ENCODE data around the gene GMDS. TPM values are rescaled to one million over a fixed set of nuclear protein-coding genes. Genes with fewer than 3 reads are reported as not detected.

GMDS gene
- total and polyA plus RNA-seq, 2 donors = 19.9 to 28.4 TPM

GRCh38 chr6:2166717-2167116 lies 78.7 kb downstream of the GMDS start:
- DNase-seq (ENCODE audit: low read depth in 6 of 9, low spot score in 9 of 9) = no peak
- no peak overlapping the region for H3K27ac ChIP-seq (ENCODE audit: low read depth in 1 of 2, low read length in 1 of 2)
- peaks cover 0 to 2% of the 10 kb centered on the region in 2 donors for H3K4me1 ChIP-seq (ENCODE audit: control insufficient read depth in 2 of 2, insufficient read depth in 2 of 2, low read length in 2 of 2)
- H3K9me3 ChIP-seq (ENCODE audit: control insufficient read depth in 2 of 2, insufficient read depth in 1 of 2, low read length in 1 of 2) = no peaks in the 10 kb centered on the region
- no peak overlapping the region for H3K4me3 ChIP-seq (ENCODE audit: low read length in 2 of 2)
- 95% methylated on average over 1 of the region's 1 CpG for WGBS
- H3K36me3 ChIP-seq (ENCODE audit: control insufficient read depth in 2 of 2, insufficient read depth in 2 of 2, low read length in 1 of 2) = no peaks in the 10 kb centered on the region
- no peaks in the 10 kb centered on the region for H3K27me3 ChIP-seq (ENCODE audit: control insufficient read depth in 2 of 2, insufficient read depth in 1 of 2, low read length in 1 of 2)

GRCh38 chr6:2165286-2165685 lies 80.1 kb downstream of the GMDS start:
- Histone ChIP-seq H3K36me3 (ENCODE audit: control insufficient read depth in 2 of 2, insufficient read depth in 2 of 2, low read length in 1 of 2) (no peaks in the 10 kb centered on the region), H3K9me3 (ENCODE audit: control insufficient read depth in 2 of 2, insufficient read depth in 1 of 2, low read length in 1 of 2) (no peaks in the 10 kb centered on the region), H3K27ac (ENCODE audit: low read depth in 1 of 2, low read length in 1 of 2) (no peak overlapping the region), H3K4me3 (ENCODE audit: low read length in 2 of 2) (no peak overlapping the region), H3K4me1 (ENCODE audit: control insufficient read depth in 2 of 2, insufficient read depth in 2 of 2, low read length in 2 of 2) (peaks cover 0 to 2% of the 10 kb centered on the region in 2 donors), H3K27me3 (ENCODE audit: control insufficient read depth in 2 of 2, insufficient read depth in 1 of 2, low read length in 1 of 2) (no peaks in the 10 kb centered on the region)
- DNase-seq (ENCODE audit: low read depth in 6 of 9, low spot score in 9 of 9) = no peak
- 98% methylated on average over 1 of the region's 1 CpG for WGBS

GRCh38 chr6:2164481-2164880 lies 80.9 kb downstream of the GMDS start:
- Histone ChIP-seq H3K4me3 (ENCODE audit: low read length in 2 of 2) (no peak overlapping the region), H3K27me3 (ENCODE audit: control insufficient read depth in 2 of 2, insufficient read depth in 1 of 2, low read length in 1 of 2) (no peaks in the 10 kb centered on the region), H3K27ac (ENCODE audit: low read depth in 1 of 2, low read length in 1 of 2) (no peak overlapping the region), H3K4me1 (ENCODE audit: control insufficient read depth in 2 of 2, insufficient read depth in 2 of 2, low read length in 2 of 2) (peaks cover 0 to 2% of the 10 kb centered on the region in 2 donors), H3K36me3 (ENCODE audit: control insufficient read depth in 2 of 2, insufficient read depth in 2 of 2, low read length in 1 of 2) (no peaks in the 10 kb centered on the region), H3K9me3 (ENCODE audit: control insufficient read depth in 2 of 2, insufficient read depth in 1 of 2, low read length in 1 of 2) (no peaks in the 10 kb centered on the region)
- no peak for DNase-seq (ENCODE audit: low read depth in 6 of 9, low spot score in 9 of 9)
- WGBS = 100% methylated on average over 2 of the region's 2 CpGs

GRCh38 chr6:2162079-2162445 lies 83.3 kb downstream of the GMDS start:
- H3K9me3 ChIP-seq (ENCODE audit: control insufficient read depth in 2 of 2, insufficient read depth in 1 of 2, low read length in 1 of 2) = no peaks in the 10 kb centered on the region
- H3K27me3 ChIP-seq (ENCODE audit: control insufficient read depth in 2 of 2, insufficient read depth in 1 of 2, low read length in 1 of 2) = peaks cover 0 to 2% of the 10 kb centered on the region in 2 donors
- H3K4me3 ChIP-seq (ENCODE audit: low read length in 2 of 2) = no peak overlapping the region
- 97% methylated on average over 1 of the region's 1 CpG for WGBS
- DNase-seq (ENCODE audit: low read depth in 6 of 9, low spot score in 9 of 9) = no peak
- no peak overlapping the region for H3K27ac ChIP-seq (ENCODE audit: low read depth in 1 of 2, low read length in 1 of 2)
- peaks cover 0 to 2% of the 10 kb centered on the region in 2 donors for H3K4me1 ChIP-seq (ENCODE audit: control insufficient read depth in 2 of 2, insufficient read depth in 2 of 2, low read length in 2 of 2)
- H3K36me3 ChIP-seq (ENCODE audit: control insufficient read depth in 2 of 2, insufficient read depth in 2 of 2, low read length in 1 of 2) = no peaks in the 10 kb centered on the region

- DNase-seq (ENCODE audit: low read depth in 6 of 9, low spot score in 9 of 9) = no peak
- Histone ChIP-seq H3K9me3 (ENCODE audit: control insufficient read depth in 2 of 2, insufficient read depth in 1 of 2, low read length in 1 of 2) (no peaks in the 10 kb centered on the region), H3K27me3 (ENCODE audit: control insufficient read depth in 2 of 2, insufficient read depth in 1 of 2, low read length in 1 of 2) (peaks cover 0 to 2% of the 10 kb centered on the region in 2 donors), H3K27ac (ENCODE audit: low read depth in 1 of 2, low read length in 1 of 2) (no peak overlapping the region), H3K4me1 (ENCODE audit: control insufficient read depth in 2 of 2, insufficient read depth in 2 of 2, low read length in 2 of 2) (peaks cover 0 to 2% of the 10 kb centered on the region in 2 donors), H3K4me3 (ENCODE audit: low read length in 2 of 2) (no peak overlapping the region), H3K36me3 (ENCODE audit: control insufficient read depth in 2 of 2, insufficient read depth in 2 of 2, low read length in 1 of 2) (no peaks in the 10 kb centered on the region)
- 94% methylated on average over 12 of the region's 12 CpGs for WGBS
Measured at GRCh38 chr6:2158596-2159271, 86.7 kb downstream of the GMDS start.

- Histone ChIP-seq H3K9me3 (ENCODE audit: control insufficient read depth in 2 of 2, insufficient read depth in 1 of 2, low read length in 1 of 2) (no peaks in the 10 kb centered on the region), H3K27ac (ENCODE audit: low read depth in 1 of 2, low read length in 1 of 2) (no peak overlapping the region), H3K4me3 (ENCODE audit: low read length in 2 of 2) (no peak overlapping the region), H3K27me3 (ENCODE audit: control insufficient read depth in 2 of 2, insufficient read depth in 1 of 2, low read length in 1 of 2) (peaks cover 0 to 2% of the 10 kb centered on the region in 2 donors), H3K36me3 (ENCODE audit: control insufficient read depth in 2 of 2, insufficient read depth in 2 of 2, low read length in 1 of 2) (no peaks in the 10 kb centered on the region), H3K4me1 (ENCODE audit: control insufficient read depth in 2 of 2, insufficient read depth in 2 of 2, low read length in 2 of 2) (peaks cover 0 to 2% of the 10 kb centered on the region in 2 donors)
- WGBS = 88% methylated on average over 1 of the region's 1 CpG
- peak in 8 of 9 donors; percentile 8 to 66 (median 16) for DNase-seq (ENCODE audit: low read depth in 6 of 9, low spot score in 9 of 9)
Measured at GRCh38 chr6:2157441-2158127, 87.8 kb downstream of the GMDS start.

GRCh38 chr6:2155206-2155605 lies 90.2 kb downstream of the GMDS start:
- H3K27me3 ChIP-seq (ENCODE audit: control insufficient read depth in 2 of 2, insufficient read depth in 1 of 2, low read length in 1 of 2) = peaks cover 0 to 2% of the 10 kb centered on the region in 2 donors
- no peak overlapping the region for H3K4me3 ChIP-seq (ENCODE audit: low read length in 2 of 2)
- 92% methylated on average over 1 of the region's 1 CpG for WGBS
- no peak overlapping the region for H3K27ac ChIP-seq (ENCODE audit: low read depth in 1 of 2, low read length in 1 of 2)
- H3K9me3 ChIP-seq (ENCODE audit: control insufficient read depth in 2 of 2, insufficient read depth in 1 of 2, low read length in 1 of 2) = no peaks in the 10 kb centered on the region
- no peak for DNase-seq (ENCODE audit: low read depth in 6 of 9, low spot score in 9 of 9)
- H3K4me1 ChIP-seq (ENCODE audit: control insufficient read depth in 2 of 2, insufficient read depth in 2 of 2, low read length in 2 of 2) = no peaks in the 10 kb centered on the region
- H3K36me3 ChIP-seq (ENCODE audit: control insufficient read depth in 2 of 2, insufficient read depth in 2 of 2, low read length in 1 of 2) = no peaks in the 10 kb centered on the region

GRCh38 chr6:2149361-2150006 lies 95.9 kb downstream of the GMDS start:
- Histone ChIP-seq H3K4me1 (ENCODE audit: control insufficient read depth in 2 of 2, insufficient read depth in 2 of 2, low read length in 2 of 2) (no peaks in the 10 kb centered on the region), H3K27me3 (ENCODE audit: control insufficient read depth in 2 of 2, insufficient read depth in 1 of 2, low read length in 1 of 2) (no peaks in the 10 kb centered on the region), H3K36me3 (ENCODE audit: control insufficient read depth in 2 of 2, insufficient read depth in 2 of 2, low read length in 1 of 2) (no peaks in the 10 kb centered on the region), H3K4me3 (ENCODE audit: low read length in 2 of 2) (no peak overlapping the region), H3K9me3 (ENCODE audit: control insufficient read depth in 2 of 2, insufficient read depth in 1 of 2, low read length in 1 of 2) (no peaks in the 10 kb centered on the region), H3K27ac (ENCODE audit: low read depth in 1 of 2, low read length in 1 of 2) (no peak overlapping the region)
- 97% methylated on average over 9 of the region's 9 CpGs for WGBS
- DNase-seq (ENCODE audit: low read depth in 6 of 9, low spot score in 9 of 9) = no peak

- Histone ChIP-seq H3K36me3 (ENCODE audit: control insufficient read depth in 2 of 2, insufficient read depth in 2 of 2, low read length in 1 of 2) (no peaks in the 10 kb centered on the region), H3K4me1 (ENCODE audit: control insufficient read depth in 2 of 2, insufficient read depth in 2 of 2, low read length in 2 of 2) (no peaks in the 10 kb centered on the region), H3K4me3 (ENCODE audit: low read length in 2 of 2) (no peak overlapping the region), H3K27me3 (ENCODE audit: control insufficient read depth in 2 of 2, insufficient read depth in 1 of 2, low read length in 1 of 2) (no peaks in the 10 kb centered on the region), H3K9me3 (ENCODE audit: control insufficient read depth in 2 of 2, insufficient read depth in 1 of 2, low read length in 1 of 2) (no peaks in the 10 kb centered on the region), H3K27ac (ENCODE audit: low read depth in 1 of 2, low read length in 1 of 2) (no peak overlapping the region)
- WGBS = 97% methylated on average over 8 of the region's 8 CpGs
- DNase-seq (ENCODE audit: low read depth in 6 of 9, low spot score in 9 of 9) = no peak
Measured at GRCh38 chr6:2148748-2149147, 96.7 kb downstream of the GMDS start.
